Left lobe of liver (tissue), 2 donors: ENCODE measurements around the gene IFITM1. TPM values are rescaled to one million over a fixed set of nuclear protein-coding genes. Genes with fewer than 3 reads are reported as not detected.
"Not testable (repeated sequence)": the region's sequence is repeated elsewhere in the genome, so short reads cannot be mapped to it uniquely, and the experiment has no call there.

Experiments used
- ATAC-seq: fragments of 200-7000 bp; cut with Tn5 transposase; one replicate; pipeline ENCODE4 v1.9.1; 2020; ENCODE audit warnings: mild to moderate bottlenecking, moderate library complexity
- DNase-seq: peaks from one replicate; pipeline ENCODE4 v3.0.0-alpha.2; 2020; ENCODE audit warnings: low spot score
- total RNA-seq: library from RNA; stranded (reverse); gene quantifications from one replicate; pipeline ENCODE4 v1.2.1, GENCODE V29; 2021
- donor health status: DM: no; HTN: no; CAD: no; lungs with moderate emphysema.
- donor health status: DM: no; HTN: yes; CAD: no.

Gene IFITM1
- total RNA-seq, 1 donor from 2014 or later: 29.2 TPM

GRCh38 chr11:360326-361280 lies 46.8 kb downstream of the IFITM1 start:
- ATAC-seq (no peak), DNase-seq (no peak)

GRCh38 chr11:362642-363442 lies 49.0 kb downstream of the IFITM1 start:
- DNase-seq (no peak), ATAC-seq (no peak)

- ATAC-seq, DNase-seq: not testable (repeated sequence)
Measured at GRCh38 chr11:363443-363805, 49.6 kb downstream of the IFITM1 start.

GRCh38 chr11:363948-364761 lies 50.3 kb downstream of the IFITM1 start:
- ATAC-seq: peak; percentile 80
- DNase-seq: no peak

Other genes starting within 250 kb of the IFITM1 start
- not detected for gene SCGB1C1, start 121.0 kb upstream of the IFITM1 start, total RNA-seq
- 33.6 TPM for gene BET1L, start 106.6 kb upstream of the IFITM1 start, total RNA-seq
- 31.4 TPM for gene RIC8A, start 106.3 kb upstream of the IFITM1 start, total RNA-seq
- gene SIRT3, start 77.7 kb upstream of the IFITM1 start, total RNA-seq: 21.4 TPM
- 49.5 TPM for gene PSMD13, start 77.1 kb upstream of the IFITM1 start, total RNA-seq
- 1.9 TPM for gene NLRP6, start 35.6 kb upstream of the IFITM1 start, total RNA-seq
- 37.0 TPM for gene PGGHG, start 24.9 kb upstream of the IFITM1 start, total RNA-seq
- gene IFITM5, start 14.5 kb upstream of the IFITM1 start, total RNA-seq: not detected
- gene IFITM2, start 6.2 kb upstream of the IFITM1 start, total RNA-seq: 354 TPM
- 488 TPM for gene IFITM3, start 6.8 kb downstream of the IFITM1 start, total RNA-seq
- gene B4GALNT4, start 55.5 kb downstream of the IFITM1 start, total RNA-seq: 0.28 TPM
- 1.2 TPM for gene PKP3, start 80.2 kb downstream of the IFITM1 start, total RNA-seq
- 96.2 TPM for gene SIGIRR, start 101.0 kb downstream of the IFITM1 start, total RNA-seq
- 0.83 TPM for gene ANO9, start 128.0 kb downstream of the IFITM1 start, total RNA-seq
- 10.2 TPM for gene PTDSS2, start 136.2 kb downstream of the IFITM1 start, total RNA-seq
- gene RNH1, start 193.2 kb downstream of the IFITM1 start, total RNA-seq: 85.4 TPM
- 12.9 TPM for gene HRAS, start 221.5 kb downstream of the IFITM1 start, total RNA-seq
- gene LRRC56, start 223.5 kb downstream of the IFITM1 start, total RNA-seq: 0.93 TPM
- 13.4 TPM for gene LMNTD2, start 246.7 kb downstream of the IFITM1 start, total RNA-seq
- gene RASSF7, start 246.9 kb downstream of the IFITM1 start, total RNA-seq: 36.6 TPM